Right cardiac atrium (tissue), 5 donors: ENCODE measurements around the gene SLX9. TPM values are rescaled to one million over a fixed set of nuclear protein-coding genes. Genes with fewer than 3 reads are reported as not detected.
A peak's percentile ranks its signal among the peaks of the same experiment; 100 is the strongest.

Source experiments
- ATAC-seq, 2 donors: fragments of 200-7000 bp; cut with Tn5 transposase; one replicate each; pipeline versions ENCODE4 v1.8.0 to v1.9.1; 2020; ENCODE audit warnings: moderate library complexity in 2 of 2, mild to moderate bottlenecking in 1 of 2
- DNase-seq, 3 donors: peaks; one replicate each; pipeline ENCODE4 v3.0.0-alpha.2; 2020
- H3K27ac ChIP-seq: one replicate; pipeline ENCODE4 v1.5.1; 2013; ENCODE audit warnings: mild to moderate bottlenecking, low read length, control low read depth, moderate library complexity
- H3K27me3 ChIP-seq: one replicate; pipeline ENCODE4 v1.6.1; 2013; ENCODE audit not compliant: control insufficient read depth, insufficient read depth
- H3K4me1 ChIP-seq: one replicate; pipeline ENCODE4 v1.6.1; 2013; ENCODE audit warnings: low read length; ENCODE audit not compliant: control insufficient read depth, insufficient read depth
- H3K4me3 ChIP-seq: one replicate; pipeline ENCODE4 v1.5.1; 2013; ENCODE audit warnings: low read length, control low read depth
- H3K9me3 ChIP-seq: one replicate; pipeline ENCODE4 v1.6.1; 2013; ENCODE audit warnings: low read length; ENCODE audit not compliant: control insufficient read depth
- WGBS: extraction: QIAGEN DNeasy Blood & Tissue Kit; methylation state at CpG from one replicate; pipeline ENCODE4 v1.1.7; 2013; 5-methylcytosine and 5-hydroxymethylcytosine counted together
- intact Hi-C, 4 donors: fragments of 100-400 bp; cut with DNase I; formaldehyde crosslinking; loops; one replicate each; pipeline versions ENCODE4 v1.11.0 to v1.14.0; 2022 to 2023
- polyA plus RNA-seq: library from polyadenylated mRNA; stranded (reverse); fragments of 200-250 nt; gene quantifications from one replicate; pipeline ENCODE4 v1.2.3, GENCODE V29; 2013
- total RNA-seq, 4 donors: library from RNA; stranded (reverse); fragmentation: NEBNext Ultra II Directional; extraction: Animal tissue kit (Norgen Biotek cat#: 25700); gene quantifications; one replicate each; pipeline ENCODE4 v1.2.1, GENCODE V29; 2021
- donor health status: healthy with polysubstance abuse.
- donor health status: DM: no; HTN: yes; CAD: no.
- donor health status: DM: no; HTN: no; CAD: no.
- donor health status: DM: no; HTN: yes; CAD: no; lungs with severe emphysema.
- donor health status: DM: yes; HTN: yes; CAD: no.

The SLX9 gene
- total and polyA plus RNA-seq, 5 donors: 19.2 to 26.5 (median 25.1) TPM

DNA sequence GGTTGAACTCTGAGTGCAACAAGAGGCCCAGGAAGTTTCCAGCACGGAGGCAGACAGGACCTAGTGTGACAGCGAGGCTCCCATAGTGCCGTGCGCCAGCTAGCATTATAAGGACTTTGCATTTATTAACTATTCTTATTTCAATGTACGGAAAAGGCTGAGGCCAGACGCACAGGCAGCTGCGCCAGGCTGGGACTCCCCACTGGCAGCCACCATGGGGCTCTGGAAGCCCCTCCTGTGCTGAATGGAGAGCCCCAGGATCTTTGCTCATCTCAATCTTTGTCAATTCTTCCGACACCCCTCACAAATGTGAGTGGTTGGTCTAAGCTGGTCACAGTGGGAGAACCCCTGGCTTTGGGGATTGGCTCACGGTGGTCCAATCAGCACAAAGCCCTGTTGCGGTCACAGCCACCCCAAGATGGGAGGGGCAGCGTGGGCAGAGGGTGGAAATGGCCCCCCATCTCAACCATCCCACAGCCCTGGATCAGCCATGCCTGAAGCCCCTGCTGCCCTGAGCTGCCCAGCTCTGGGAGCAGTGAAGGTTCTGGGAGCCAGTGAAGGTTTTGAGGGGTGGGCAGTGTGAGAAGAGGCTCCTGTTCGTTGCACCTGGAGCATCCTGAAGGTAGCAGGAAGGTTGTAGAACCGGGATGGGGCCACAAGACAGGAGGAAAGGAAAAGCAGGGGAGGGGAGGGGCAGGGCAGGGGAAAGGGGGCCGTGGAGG, 75.1 kb downstream of the SLX9 start:
- WGBS: 96% methylated on average over 14 of the region's 14 CpGs
- peaks cover 3% of the 10 kb centered on the region for H3K4me1 ChIP-seq
- DNase-seq (no peak), ATAC-seq (no peak)
- no peak overlapping the region for H3K4me3 ChIP-seq
- no peak overlapping the region for H3K27ac ChIP-seq
- no peaks in the 10 kb centered on the region for H3K9me3 ChIP-seq
- no peaks in the 10 kb centered on the region for H3K27me3 ChIP-seq
- intact Hi-C loops: loop anchor here in 2 of 4 donors (10.0 kb wide), 2 partner anchors 50 to 60 kb away; no protein-coding TSS in a partner anchor

DNA sequence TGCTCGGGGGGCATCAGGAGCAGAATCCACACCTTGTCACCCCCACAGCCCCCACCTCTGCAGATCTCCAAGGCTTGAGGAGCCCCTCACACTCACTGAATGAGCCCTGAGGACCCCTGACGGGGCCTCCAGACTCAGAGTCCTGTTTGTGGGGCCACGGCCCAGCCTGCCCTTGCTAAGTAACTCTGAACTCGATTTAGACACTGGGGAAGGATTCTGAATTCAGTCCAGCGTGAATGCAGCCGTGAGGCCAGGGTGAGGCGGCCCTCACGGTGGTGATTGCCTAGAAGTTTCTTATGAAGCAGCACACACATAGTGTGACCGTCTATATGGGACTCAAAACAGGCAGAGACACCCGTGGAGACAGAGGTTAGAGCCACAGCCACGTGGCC, 75.6 kb downstream of the SLX9 start:
- intact Hi-C loops: loop anchor here in 2 of 4 donors (10.0 kb wide), 2 partner anchors 51 to 61 kb away; no protein-coding TSS in a partner anchor
- 83% methylated on average over 11 of the region's 11 CpGs for WGBS
- H3K9me3 ChIP-seq: no peaks in the 10 kb centered on the region
- no peak overlapping the region for H3K4me3 ChIP-seq
- ATAC-seq: no peak
- peaks cover 3% of the 10 kb centered on the region for H3K4me1 ChIP-seq
- no peak for DNase-seq
- no peak overlapping the region for H3K27ac ChIP-seq
- no peaks in the 10 kb centered on the region for H3K27me3 ChIP-seq

DNA sequence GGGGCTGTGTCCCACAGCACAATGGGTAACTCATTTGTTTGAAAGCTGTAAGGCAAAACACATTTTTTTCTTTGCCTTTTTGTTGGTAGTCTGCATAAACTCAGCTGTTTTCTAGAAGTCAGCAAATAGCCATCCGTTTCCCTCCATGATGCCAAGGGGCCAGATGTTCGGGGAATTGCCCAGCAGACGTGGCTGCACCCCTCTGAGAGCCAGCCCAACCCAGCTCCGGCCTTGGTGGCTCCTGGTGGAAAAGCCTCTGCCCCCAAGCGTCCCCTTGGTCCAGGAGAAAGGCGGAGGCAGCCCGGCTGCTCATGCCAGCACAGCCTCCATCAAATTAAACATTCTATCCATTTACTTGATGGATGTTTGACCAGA, 76.2 kb downstream of the SLX9 start:
- no peak for ATAC-seq
- peak in 2 of 3 donors; percentile 14 to 46 for DNase-seq
- Histone ChIP-seq H3K9me3 (no peaks in the 10 kb centered on the region), H3K27me3 (no peaks in the 10 kb centered on the region), H3K4me3 (no peak overlapping the region), H3K27ac (no peak overlapping the region), H3K4me1 (peaks cover 3% of the 10 kb centered on the region)
- WGBS: 80% methylated on average over 7 of the region's 7 CpGs
- intact Hi-C loops: loop anchor here in 2 of 4 donors (10.0 kb wide), 2 partner anchors 51 to 61 kb away; no protein-coding TSS in a partner anchor

DNA sequence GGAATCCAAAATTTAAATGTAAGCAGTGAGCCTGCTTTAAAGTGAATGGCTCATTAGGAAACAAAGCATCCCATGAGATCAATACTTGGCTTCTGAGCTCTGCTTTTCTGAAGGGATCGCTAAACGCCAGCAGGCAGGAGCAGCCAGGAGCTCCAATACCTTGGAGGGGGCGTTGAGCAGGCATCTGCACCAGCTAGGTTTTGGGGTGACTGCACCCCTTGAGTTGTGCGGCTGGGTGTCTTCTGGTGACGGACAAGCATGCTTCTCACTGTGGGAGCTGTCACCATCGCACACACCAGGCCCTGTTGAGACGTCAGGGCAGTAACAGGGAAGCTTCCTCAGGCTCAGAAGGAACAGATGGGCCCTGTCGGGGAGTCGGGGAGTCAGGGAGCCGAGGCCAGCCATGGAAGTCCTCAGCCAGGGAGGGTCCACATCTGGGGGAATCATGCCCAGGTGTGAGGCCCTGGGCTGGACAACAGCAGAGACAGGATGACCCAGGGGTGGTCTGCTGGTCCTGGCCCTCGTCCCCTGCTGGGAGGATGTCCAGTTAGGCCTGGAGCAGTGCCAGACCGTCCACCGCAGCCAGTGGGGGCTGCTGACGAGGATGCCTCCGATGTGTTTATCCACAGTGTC, 76.7 kb downstream of the SLX9 start:
- peak; percentile 8 to 53 (median 44) for DNase-seq
- ATAC-seq: no peak
- Histone ChIP-seq H3K4me1 (peaks cover 3% of the 10 kb centered on the region), H3K4me3 (no peak overlapping the region), H3K27me3 (no peaks in the 10 kb centered on the region), H3K9me3 (no peaks in the 10 kb centered on the region), H3K27ac (no peak overlapping the region)
- 47% methylated on average over 15 of the region's 15 CpGs for WGBS
- intact Hi-C loops: loop anchor here in 2 of 4 donors (10.0 kb wide), 2 partner anchors 52 to 62 kb away; no protein-coding TSS in a partner anchor

DNA sequence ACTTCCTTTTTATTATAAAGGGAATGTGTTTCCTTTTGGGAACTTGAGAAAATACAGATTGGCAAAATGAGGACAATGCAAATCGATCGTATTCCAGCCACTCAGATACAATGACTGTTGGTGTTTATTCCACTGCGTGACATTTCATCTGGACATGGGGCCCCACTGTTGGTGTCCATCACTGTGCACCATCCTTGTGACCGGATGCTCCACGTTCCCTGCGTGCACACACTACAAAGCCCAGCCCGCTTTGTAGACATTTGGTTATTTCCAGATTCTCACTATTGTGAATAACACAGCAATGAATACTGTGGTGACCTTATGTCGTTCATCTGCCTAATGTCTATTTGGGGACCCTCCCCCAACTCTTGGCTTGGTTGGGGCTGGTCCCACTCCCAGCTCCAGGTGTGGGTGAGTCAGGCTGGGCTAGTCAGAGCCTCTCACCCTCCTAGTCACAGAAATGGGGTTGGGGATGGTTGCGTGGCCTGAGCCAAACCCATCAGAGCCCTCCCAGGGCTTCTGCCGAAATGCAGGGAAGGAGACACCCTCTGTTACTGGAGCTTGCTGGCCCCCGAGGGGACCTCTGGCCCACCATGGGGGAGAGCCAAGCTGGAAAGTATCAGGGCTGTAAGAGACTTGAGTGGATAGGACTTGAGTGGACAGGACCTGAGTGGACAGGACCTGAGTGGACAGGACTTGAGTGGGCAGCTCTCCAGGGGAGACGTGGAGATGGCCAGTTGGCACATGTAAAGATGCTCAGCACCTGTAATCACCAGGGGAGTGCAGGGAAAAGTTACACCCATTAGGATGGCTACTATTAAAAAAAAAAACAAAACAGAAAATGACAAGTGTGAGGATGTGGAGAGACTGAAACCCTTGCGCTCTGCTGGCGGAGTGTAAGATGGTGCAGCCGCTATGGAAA, 77.5 kb downstream of the SLX9 start:
- 84% methylated on average over 15 of the region's 15 CpGs for WGBS
- ATAC-seq: no peak
- H3K9me3 ChIP-seq: no peaks in the 10 kb centered on the region
- DNase-seq: no peak
- no peak overlapping the region for H3K4me3 ChIP-seq
- intact Hi-C loops: loop anchor here in 2 of 4 donors (10.0 kb wide), 2 partner anchors 52 to 62 kb away; no protein-coding TSS in a partner anchor
- no peaks in the 10 kb centered on the region for H3K4me1 ChIP-seq
- H3K27me3 ChIP-seq: no peaks in the 10 kb centered on the region
- no peak overlapping the region for H3K27ac ChIP-seq

DNA sequence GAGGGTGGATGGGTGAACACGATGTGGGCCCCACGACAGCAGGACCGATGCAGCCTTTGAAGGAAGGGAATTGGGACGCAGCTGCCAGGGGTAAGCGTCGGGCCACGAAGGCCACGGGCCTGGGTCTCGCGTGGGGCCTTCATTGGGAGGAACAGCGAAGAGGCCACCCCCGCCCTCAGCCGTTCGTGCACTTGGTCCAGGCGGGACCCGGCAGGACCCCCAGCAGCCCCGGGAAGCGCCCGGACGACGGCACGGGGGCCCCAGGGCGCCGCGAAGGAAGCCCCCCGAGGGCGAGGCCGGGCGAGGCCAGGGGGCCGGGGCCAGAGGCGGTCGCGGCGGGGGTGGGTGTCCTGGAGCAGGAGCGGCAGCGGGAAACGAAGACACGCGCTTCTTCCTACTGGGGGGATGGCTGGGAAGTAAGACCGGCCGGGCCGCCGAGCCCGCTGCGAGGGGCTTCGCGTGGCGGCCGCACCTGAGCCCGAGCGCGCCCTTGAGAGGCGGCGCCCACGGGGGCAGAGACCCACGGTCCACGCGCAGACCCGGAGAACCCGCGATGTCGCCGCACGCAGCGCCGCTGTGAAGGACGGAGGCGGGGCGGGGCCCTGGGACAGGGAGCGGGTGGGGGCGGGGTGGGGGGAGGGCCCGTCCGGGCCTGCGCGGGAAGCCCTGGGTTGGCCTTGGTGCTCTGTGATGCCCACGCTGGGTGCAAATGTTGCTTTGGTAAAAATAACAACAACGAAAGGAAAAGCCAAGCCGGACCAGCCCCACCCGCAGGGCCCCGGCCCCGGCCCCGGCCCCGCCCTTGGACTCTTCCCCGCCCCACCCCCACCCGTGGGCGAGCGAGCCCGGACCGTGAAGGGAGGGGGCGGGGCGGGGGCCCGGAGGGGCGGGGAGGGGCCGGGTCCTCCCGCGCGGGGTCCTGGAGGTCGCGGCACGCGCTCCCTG, 78.6 kb downstream of the SLX9 start:
- DNase-seq (peak; percentile 34 to 80 (median 75)), ATAC-seq (peak; percentile 27 to 36)
- H3K4me3 ChIP-seq: peak overlapping the region; percentile 58
- no peaks in the 10 kb centered on the region for H3K27me3 ChIP-seq
- WGBS: 15% methylated on average over 99 of the region's 101 CpGs
- H3K9me3 ChIP-seq: no peaks in the 10 kb centered on the region
- no peaks in the 10 kb centered on the region for H3K4me1 ChIP-seq
- intact Hi-C loops: loop anchor here in 2 of 4 donors (10.0 kb wide), 2 partner anchors 54 to 64 kb away; no protein-coding TSS in a partner anchor
- H3K27ac ChIP-seq: peak overlapping the region; percentile 30

DNA sequence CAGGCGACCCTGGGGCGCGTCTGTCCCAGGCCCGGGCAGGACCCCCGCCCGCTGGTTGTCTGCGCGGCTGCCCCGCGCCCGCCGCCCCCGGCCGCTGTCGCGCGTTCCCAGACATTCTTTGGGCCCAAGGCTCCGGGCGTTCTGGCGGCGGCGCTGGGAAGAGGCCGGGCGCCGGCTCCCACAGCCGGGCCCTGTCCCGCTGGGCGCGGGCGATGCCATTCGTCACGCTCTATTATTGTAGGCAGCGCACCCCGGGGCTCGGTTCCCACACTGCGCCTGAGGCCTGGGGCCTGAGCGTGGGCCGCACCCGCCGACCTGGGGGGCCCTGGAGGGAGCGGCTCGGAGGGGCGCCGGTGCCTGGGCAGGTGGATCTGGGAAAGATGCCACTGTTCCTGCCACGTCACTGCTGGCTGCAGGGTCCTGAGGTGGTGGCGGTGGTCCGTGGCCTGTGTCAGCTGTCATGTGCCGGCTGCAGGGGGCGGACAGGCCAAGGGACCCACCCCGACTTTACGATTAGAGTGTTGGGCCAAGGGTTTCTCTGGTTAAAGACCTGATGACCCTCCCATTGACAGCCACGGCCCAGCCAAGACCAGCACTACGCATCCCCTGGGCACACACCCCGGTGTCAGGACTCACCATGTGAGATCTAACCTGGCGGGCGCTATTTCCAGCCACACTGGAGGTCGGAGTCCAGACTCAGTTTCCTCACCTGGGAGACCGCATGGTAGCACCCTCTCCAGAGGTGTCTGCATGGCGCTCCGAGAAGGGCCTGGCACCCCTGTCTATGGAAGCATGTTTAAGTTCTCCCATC, 79.5 kb downstream of the SLX9 start:
- DNase-seq (peak; percentile 68 to 85 (median 84)), ATAC-seq (peak; percentile 62 to 67)
- Histone ChIP-seq H3K27ac (peak overlapping the region; percentile 30), H3K4me3 (peak overlapping the region; percentile 58), H3K9me3 (no peaks in the 10 kb centered on the region), H3K4me1 (no peaks in the 10 kb centered on the region), H3K27me3 (no peaks in the 10 kb centered on the region)
- intact Hi-C loops: loop anchor here in 2 of 4 donors (10.0 kb wide), 2 partner anchors 54 to 64 kb away; no protein-coding TSS in a partner anchor
- WGBS: 39% methylated on average over 60 of the region's 60 CpGs

DNA sequence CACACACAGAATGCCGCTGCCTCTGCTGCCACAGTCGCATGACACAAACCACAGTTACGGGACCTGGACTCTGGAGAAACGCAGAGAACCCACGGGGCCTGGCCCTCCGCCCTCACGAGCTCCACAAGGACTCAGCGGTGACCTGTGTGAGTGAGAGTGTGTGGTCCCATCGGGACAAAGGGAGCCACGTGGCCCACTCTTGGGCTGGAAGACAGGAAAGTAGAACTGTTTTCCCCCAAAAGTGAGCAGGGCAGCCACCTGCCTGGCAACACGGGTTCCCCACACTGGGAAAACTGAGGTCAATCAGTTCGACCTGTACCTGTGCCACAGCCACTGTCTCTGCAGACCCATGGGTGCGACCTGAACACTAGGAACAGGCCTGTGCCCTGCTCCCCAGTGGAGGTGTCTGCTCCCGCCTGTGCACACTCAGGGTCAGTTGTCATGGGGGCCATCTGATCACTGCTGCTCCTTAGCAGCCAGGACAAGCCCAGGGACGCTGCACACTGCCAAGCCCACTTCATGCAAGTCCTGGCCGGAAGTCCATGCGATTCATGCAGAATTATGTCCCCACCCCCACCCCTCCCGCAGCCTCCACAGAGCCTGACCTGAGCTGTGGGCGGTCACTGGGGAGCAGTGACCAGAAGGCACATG, 80.2 kb downstream of the SLX9 start:
- Histone ChIP-seq H3K27ac (no peak overlapping the region), H3K4me1 (no peaks in the 10 kb centered on the region), H3K4me3 (no peak overlapping the region), H3K9me3 (no peaks in the 10 kb centered on the region), H3K27me3 (no peaks in the 10 kb centered on the region)
- intact Hi-C loops: loop anchor here in 3 of 4 donors (10.0 kb wide), 3 partner anchors 55 to 65 kb away; partner anchors contain the start of gene ADARB1 (in 1 of the 3)
- no peak for ATAC-seq
- 84% methylated on average over 19 of the region's 19 CpGs for WGBS
- peak in 2 of 3 donors; percentile 37 to 46 for DNase-seq
